GM03348 (cell line): ENCODE measurements around the gene FN3KRP.

Experiments used
- DNase-seq: peaks from one replicate; pipeline ENCODE4 v3.0.0; 2012; ENCODE audit warnings: low spot score

FN3KRP gene

GRCh38 chr17:82687871-82688270 lies 28.6 kb upstream of the FN3KRP start:
- DNase-seq: no peak

DNA sequence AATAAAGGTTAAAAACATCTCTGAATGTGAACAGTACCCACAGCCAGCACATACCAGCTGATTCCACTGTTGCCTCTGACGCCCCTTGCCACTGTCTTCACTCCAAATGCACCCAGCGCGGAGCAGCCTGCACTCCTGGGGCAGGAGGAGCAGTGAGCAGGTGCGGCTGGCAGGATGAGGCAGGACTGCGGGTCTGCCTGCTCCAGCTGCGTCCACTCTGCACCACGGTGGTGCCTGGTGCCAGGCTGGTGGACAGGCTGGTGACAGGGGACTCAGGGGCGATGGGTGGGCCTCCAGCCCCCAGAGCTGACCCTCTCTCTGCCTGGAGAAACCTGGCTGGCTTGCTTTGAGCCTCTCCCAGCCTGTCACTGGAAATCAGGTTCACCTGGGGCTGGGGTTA lies 27.4 kb upstream of the FN3KRP start:
- DNase-seq: no peak

GRCh38 chr17:82690786-82691489 lies 25.6 kb upstream of the FN3KRP start:
- no peak for DNase-seq

DNA sequence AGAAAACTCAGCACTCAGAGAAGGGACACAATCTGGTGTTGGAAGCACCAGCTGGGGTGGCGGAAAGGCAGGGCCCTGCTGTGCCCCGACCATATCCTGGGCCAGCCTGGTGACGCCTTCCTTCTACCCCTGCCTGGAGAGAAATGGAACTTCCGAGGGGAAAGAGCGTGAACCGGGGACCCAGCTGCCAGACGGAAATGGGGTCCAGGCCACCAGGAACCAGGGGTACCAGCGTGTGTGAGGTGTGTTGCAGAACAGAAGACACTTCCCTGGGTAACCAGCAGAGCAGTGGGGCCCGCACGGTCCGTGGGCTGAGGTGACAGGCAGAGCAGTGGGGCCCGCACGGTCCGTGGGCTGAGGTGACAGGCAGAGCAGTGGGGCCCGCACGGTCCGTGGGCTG lies 24.8 kb upstream of the FN3KRP start:
- DNase-seq: no peak

GRCh38 chr17:82692268-82692667 lies 24.2 kb upstream of the FN3KRP start:
- DNase-seq: no peak

GRCh38 chr17:82693168-82693867 lies 23.2 kb upstream of the FN3KRP start:
- no peak for DNase-seq

- DNase-seq: no peak
Observed at GRCh38 chr17:82694647-82695046, 21.9 kb upstream of the FN3KRP start.

DNA sequence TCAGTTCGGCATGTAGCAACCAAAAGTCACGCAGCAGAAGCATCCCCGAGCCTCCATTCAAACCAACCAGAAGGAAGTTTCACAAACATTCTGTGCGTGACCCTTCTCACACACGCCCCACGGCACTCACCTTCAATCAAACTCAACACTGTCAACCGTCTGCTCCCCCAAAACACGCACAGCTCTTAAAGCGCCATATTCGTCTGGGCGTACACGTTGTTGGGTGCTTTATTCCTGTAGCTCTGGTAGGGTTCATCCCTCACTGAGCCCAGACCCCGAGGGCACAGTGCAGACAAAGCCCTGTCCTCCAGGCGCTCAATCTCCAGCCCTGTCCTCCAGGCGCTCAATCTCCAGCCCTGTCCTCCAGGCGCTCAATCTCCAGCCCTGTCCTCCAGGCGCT lies 20.2 kb upstream of the FN3KRP start:
- no peak for DNase-seq

- DNase-seq: peak; percentile 52
Observed at GRCh38 chr17:82696916-82697807, 19.3 kb upstream of the FN3KRP start.

GRCh38 chr17:82697808-82698064 lies 18.8 kb upstream of the FN3KRP start:
- DNase-seq: no peak

GRCh38 chr17:82698065-82698973 lies 18.2 kb upstream of the FN3KRP start, which contains the start of gene RAB40B:
Gene RAB40B, minus strand, starts transcription at chr17:82698698. Its CDS starts 102 bp downstream, at chr17:82698596.
- peak; percentile 99 for DNase-seq

- DNase-seq: no peak
Observed at GRCh38 chr17:82698974-82699442, 17.5 kb upstream of the FN3KRP start.

- DNase-seq: no peak
Observed at GRCh38 chr17:82699551-82699950, 17.0 kb upstream of the FN3KRP start.

- no peak for DNase-seq
Observed at GRCh38 chr17:82702231-82702927, 14.1 kb upstream of the FN3KRP start.

DNA sequence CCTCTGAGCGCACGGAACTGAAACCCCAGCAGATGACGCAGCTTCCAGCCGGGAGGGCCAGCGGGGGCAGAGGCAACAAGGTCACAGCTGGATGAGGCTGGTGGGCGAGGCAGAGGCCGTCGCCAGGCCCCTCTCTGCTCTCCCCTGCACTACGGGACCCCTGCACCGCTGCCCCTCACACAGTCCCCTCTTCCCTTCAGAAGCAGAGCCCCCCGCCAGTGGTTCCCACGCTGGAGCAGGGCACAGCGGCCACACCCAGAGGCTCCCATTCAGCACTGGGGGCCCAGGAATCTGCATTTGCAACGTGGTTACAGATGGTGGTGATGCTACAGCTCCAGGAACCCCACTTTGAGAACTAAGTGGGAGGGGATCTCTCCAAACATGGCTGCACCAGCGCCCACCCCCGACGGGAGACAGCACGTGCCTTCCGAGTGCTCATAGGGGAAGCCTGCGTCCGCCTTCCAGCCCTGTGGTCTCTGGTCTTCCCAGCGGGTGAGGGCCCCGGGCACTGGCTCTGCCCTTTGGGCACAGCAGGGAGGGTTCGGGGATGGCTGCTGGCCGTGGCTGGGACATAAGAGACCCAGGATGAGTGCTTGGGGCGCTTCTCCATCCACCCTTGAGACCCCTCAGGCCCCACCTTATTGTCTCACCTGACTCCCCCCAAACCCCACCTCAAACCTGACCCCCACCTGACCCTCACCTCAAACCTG lies 13.3 kb upstream of the FN3KRP start:
- no peak for DNase-seq

GRCh38 chr17:82703935-82704865 lies 12.3 kb upstream of the FN3KRP start:
- DNase-seq: no peak

DNA sequence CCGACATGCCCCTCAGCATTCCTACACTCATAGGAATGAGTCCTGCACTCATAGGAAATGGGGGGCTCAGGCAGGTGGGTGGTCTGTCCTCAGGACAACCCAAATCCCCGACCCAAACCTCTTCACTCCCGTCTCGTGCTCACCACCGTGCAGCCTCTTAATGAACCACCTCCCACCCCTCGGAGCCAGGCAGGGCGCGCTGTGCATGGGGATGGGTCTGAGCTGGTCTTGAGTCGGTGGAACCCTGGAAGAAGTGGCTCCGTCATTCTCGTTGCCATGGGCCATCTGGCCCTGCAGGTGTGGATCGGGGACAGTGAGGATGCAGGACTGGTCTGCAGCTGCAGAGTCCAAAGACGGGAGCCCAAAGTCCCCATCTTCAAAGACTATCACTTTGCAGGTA lies 11.6 kb upstream of the FN3KRP start:
- DNase-seq: no peak

GRCh38 chr17:82705756-82706155 lies 10.8 kb upstream of the FN3KRP start:
- no peak for DNase-seq

- no peak for DNase-seq
Observed at GRCh38 chr17:82709024-82709675, 7.4 kb upstream of the FN3KRP start.
